Thoracic aorta (tissue), 2 donors: Measurements from ENCODE around the gene ARPC2. TPM values are rescaled to one million over a fixed set of nuclear protein-coding genes. Genes with fewer than 3 reads are reported as not detected.

Experiments
- ATAC-seq: fragments of 150-250 bp; one replicate; pipeline ENCODE4 v1.8.0; 2017; ENCODE audit warnings: low read depth; ENCODE audit not compliant: insufficient number of reproducible peaks, low FRiP score
- DNase-seq: peaks from one replicate; pipeline ENCODE4 v3.0.0-alpha.2; 2020; ENCODE audit warnings: low spot score
- H3K27ac ChIP-seq, 2 donors: fragments of 200-600 bp; sonication (generic); 1 replicate in 1 of 2; 2 replicates in 1 of 2; pipeline ENCODE4 v1.5.1; 2016; ENCODE audit warnings: mild to moderate bottlenecking in 2 of 2, moderate library complexity in 2 of 2
- H3K27me3 ChIP-seq: fragments of 200-600 bp; sonication (generic); replicated peaks from 2 replicates; pipeline ENCODE4 v1.6.0; 2016; ENCODE audit warnings: mild to moderate bottlenecking; ENCODE audit not compliant: insufficient read depth
- H3K36me3 ChIP-seq: fragments of 200-600 bp; sonication (generic); one replicate; pipeline ENCODE4 v1.5.1; 2016
- H3K4me1 ChIP-seq, 2 donors: fragments of 200-600 bp; sonication (generic); 1 replicate in 1 of 2; 2 replicates in 1 of 2; pipeline versions ENCODE4 v1.5.1 to v1.6.0; 2016; ENCODE audit warnings: low read depth in 2 of 2, mild to moderate bottlenecking in 1 of 2; ENCODE audit not compliant: control insufficient read depth in 1 of 2
- H3K4me3 ChIP-seq: fragments of 200-600 bp; sonication (generic); 2 replicates; pipeline ENCODE4 v1.5.1; 2016; ENCODE audit warnings: mild to moderate bottlenecking
- H3K9me3 ChIP-seq: fragments of 200-600 bp; sonication (generic); 2 replicates; pipeline ENCODE4 v1.5.1; 2016
- CTCF ChIP-seq: fragments of 200-600 bp; sonication (generic); IDR thresholded peaks from one replicate; pipeline ENCODE4 v1.5.1; 2019; ENCODE audit warnings: antibody characterized with exemption
- total RNA-seq, 2 donors: library from RNA; depleted of rRNA; stranded (reverse); fragments of >200 nt; gene quantifications; one replicate each; pipeline versions ENCODE4 v1.1.0 to v1.2.3, GENCODE V29; 2016

The ARPC2 gene
- total RNA-seq, 2 donors from 2014 or later: 378 to 469 TPM

DNA sequence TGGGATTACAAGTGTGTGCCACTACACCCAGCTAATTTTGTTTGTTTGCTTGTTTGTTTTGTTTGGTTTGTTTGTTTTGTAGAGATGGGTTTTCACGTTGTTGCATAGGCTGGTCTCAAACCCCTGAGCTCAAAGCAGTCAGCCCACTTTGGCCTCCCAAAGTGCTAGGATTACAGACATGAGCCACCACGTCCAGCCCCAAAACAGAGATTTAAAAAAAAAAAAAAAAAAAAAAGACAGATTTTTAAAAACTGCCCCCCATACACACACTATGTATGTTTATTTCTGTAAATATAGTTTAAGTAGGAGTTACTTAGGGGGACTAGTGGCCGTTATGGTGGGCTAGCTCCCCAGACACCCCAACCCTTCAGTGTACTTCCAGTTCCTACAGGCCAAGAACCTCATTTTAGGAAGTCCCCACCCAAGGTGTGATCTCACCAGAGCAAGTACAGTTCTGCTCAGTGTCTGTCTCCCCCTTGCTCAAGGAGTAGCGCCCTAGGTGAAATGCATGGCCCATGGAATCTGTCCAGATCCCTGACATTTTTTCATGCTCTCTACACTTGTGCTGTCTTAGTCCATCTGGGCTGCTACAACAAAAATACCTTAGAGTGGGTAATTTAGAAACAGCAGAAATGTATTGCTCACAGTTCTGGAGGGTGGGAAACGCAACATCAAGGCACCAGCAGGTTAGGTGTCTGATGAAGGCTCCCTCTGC is 76.9 kb downstream of the ARPC2 start:
- no peak for ATAC-seq
- Histone ChIP-seq H3K36me3 (no peaks in the 10 kb centered on the region), H3K9me3 (no peaks in the 10 kb centered on the region), H3K4me3 (no peak overlapping the region), H3K27me3 (no peaks in the 10 kb centered on the region), H3K4me1 (peaks cover 54 to 87% of the 10 kb centered on the region in 2 donors), H3K27ac (peak overlapping the region; percentile 96 to 99)
- no peak for TF ChIP-seq CTCF
- DNase-seq: no peak

- TF ChIP-seq CTCF: no peak
- no peak for DNase-seq
- H3K27ac ChIP-seq: peak overlapping the region; percentile 96 to 99
- peaks cover 48 to 80% of the 10 kb centered on the region in 2 donors for H3K4me1 ChIP-seq
- ATAC-seq: no peak
- no peaks in the 10 kb centered on the region for H3K36me3 ChIP-seq
- no peaks in the 10 kb centered on the region for H3K9me3 ChIP-seq
- H3K4me3 ChIP-seq: peak overlapping the region; percentile 22
- H3K27me3 ChIP-seq: no peaks in the 10 kb centered on the region
Observed at GRCh38 chr2:218294430-218295022, 77.5 kb downstream of the ARPC2 start.

DNA sequence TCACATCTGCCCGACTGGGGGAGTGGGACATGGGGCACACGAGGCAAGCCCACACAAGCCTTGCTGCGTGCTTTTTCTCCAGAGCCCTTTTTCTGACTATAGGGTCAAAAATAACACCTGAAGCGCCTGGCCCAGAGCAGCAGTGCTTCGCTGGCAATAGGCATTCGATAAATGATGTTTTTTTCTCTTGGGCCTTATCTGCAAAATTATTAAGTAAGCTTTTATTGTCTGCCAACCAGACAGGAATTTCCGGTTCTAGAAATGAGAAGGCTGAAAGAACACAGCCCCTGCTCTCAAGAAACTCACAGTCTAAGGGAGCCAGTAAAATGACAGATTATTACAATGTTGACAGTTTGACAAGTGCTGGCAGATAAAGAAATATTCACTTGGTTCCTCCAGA is 78.0 kb downstream of the ARPC2 start:
- Histone ChIP-seq H3K27me3 (no peaks in the 10 kb centered on the region), H3K9me3 (no peaks in the 10 kb centered on the region), H3K36me3 (no peaks in the 10 kb centered on the region), H3K4me3 (peak overlapping the region; percentile 22), H3K4me1 (peaks cover 44 to 75% of the 10 kb centered on the region in 2 donors), H3K27ac (peak overlapping the region; percentile 96 to 99)
- DNase-seq (no peak), ATAC-seq (no peak)
- TF ChIP-seq CTCF: no peak

- no peaks in the 10 kb centered on the region for H3K36me3 ChIP-seq
- no peak for TF ChIP-seq CTCF
- no peaks in the 10 kb centered on the region for H3K9me3 ChIP-seq
- no peak for ATAC-seq
- H3K27ac ChIP-seq: peak overlapping the region; percentile 96 to 99
- no peaks in the 10 kb centered on the region for H3K27me3 ChIP-seq
- H3K4me1 ChIP-seq: peaks cover 40 to 63% of the 10 kb centered on the region in 2 donors
- no peak overlapping the region for H3K4me3 ChIP-seq
- DNase-seq: no peak
Observed at GRCh38 chr2:218296200-218296599, 79.2 kb downstream of the ARPC2 start.

DNA sequence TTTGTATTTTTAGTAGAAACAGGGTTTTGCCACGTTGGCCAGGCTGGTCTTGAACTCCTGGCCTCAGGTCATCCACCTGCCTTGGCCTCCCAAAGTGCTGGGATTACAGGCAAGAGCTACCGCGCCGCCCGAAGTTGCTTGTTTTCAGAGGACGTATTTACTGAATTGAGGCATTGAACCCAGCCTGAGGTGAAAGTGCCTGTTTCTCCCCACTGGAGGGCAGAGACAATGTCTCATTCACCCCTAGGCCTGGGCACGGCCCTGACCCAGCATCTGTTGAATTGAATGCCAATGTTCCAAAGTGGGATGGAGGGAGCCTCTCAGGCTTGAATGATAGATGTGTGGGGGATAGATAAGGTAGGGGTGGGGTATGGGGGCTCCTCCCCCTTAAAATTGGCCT is 79.9 kb downstream of the ARPC2 start:
- Histone ChIP-seq H3K27ac (peak overlapping the region; percentile 96 to 99), H3K4me1 (peaks cover 40 to 61% of the 10 kb centered on the region in 2 donors), H3K27me3 (no peaks in the 10 kb centered on the region), H3K36me3 (no peaks in the 10 kb centered on the region), H3K9me3 (no peaks in the 10 kb centered on the region), H3K4me3 (no peak overlapping the region)
- no peak for DNase-seq
- ATAC-seq: no peak
- TF ChIP-seq CTCF: no peak
